K562 (cell line): ENCODE data around the gene RNU2-63P. TPM values are rescaled to one million over a fixed set of nuclear protein-coding genes. Genes with fewer than 3 reads are reported as not detected.

ENCODE experiments used
- ATAC-seq: fragments of 200-7000 bp; cut with Tn5 transposase; 3 replicates; pipeline ENCODE4 v1.9.1; 2020; ENCODE audit warnings: moderate library complexity
- BruUV-seq: library from RNA; stranded (reverse); fragments of 400-500 nt; replicated peaks from 2 replicates; lab custom pipeline; 2021; lab: Mats Ljungman, UMichigan
- CTCF ChIA-PET: fragments of 300-600 bp; formaldehyde crosslinking; extraction: SDS; loops from one replicate; lab custom pipeline; 2021; ENCODE audit warnings: low intra/inter-chr PET ratio; lab: Yijun Ruan, JAX
- POLR2A ChIA-PET: fragments of 300-600, 350-650 bp; sonication (Branson Sonifier 250); formaldehyde crosslinking; extraction: SDS; loops from one replicate; lab custom pipeline; 2021; ENCODE audit warnings: antibody characterized with exemption, inconsistent platforms; lab: Yijun Ruan, JAX
- DNase-seq, 4 experiments: peaks; one replicate each; pipeline versions ENCODE4 v3.0.0 to v3.0.0-alpha.2; 2011 to 2018; ENCODE audit warnings: low spot score in 3 of 4, mixed read lengths in 3 of 4; ENCODE audit errors: extremely low read depth in 1 of 4
- FAIRE-seq: peaks from 2 replicates; lab custom pipeline; 2011; peaks lifted over from hg19 to GRCh38; lab: Jason Lieb, UNC
- H2AFZ ChIP-seq: 2 replicates; pipeline ENCODE4 v1.6.0; 2011; ENCODE audit warnings: low read depth, low read length, control low read depth, inconsistent platforms
- H3K27ac ChIP-seq: fragments of 200-600 bp; 3 replicates; pipeline ENCODE4 v1.8.0; 2011; ENCODE audit warnings: low read depth, mild to moderate bottlenecking, control low read depth, inconsistent platforms, low read length, moderate library complexity, mixed read lengths; ENCODE audit errors: extremely low read depth
- H3K27me3 ChIP-seq, 2 experiments: fragments of 300-600 bp in 1 of 2; 2 replicates in 1 of 2; 3 replicates in 1 of 2; pipeline versions ENCODE4 v1.6.0 to v1.8.0; 2011; ENCODE audit warnings: inconsistent platforms in 2 of 2, low read length in 2 of 2, mild to moderate bottlenecking in 1 of 2, mixed read lengths in 1 of 2, moderate library complexity in 1 of 2; ENCODE audit not compliant: control insufficient read depth in 2 of 2, insufficient read depth in 2 of 2
- H3K36me3 ChIP-seq: fragments of 300-600 bp; 3 replicates; pipeline ENCODE4 v1.8.0; 2011; ENCODE audit warnings: mild to moderate bottlenecking, low read length, inconsistent platforms; ENCODE audit not compliant: control insufficient read depth, insufficient read depth
- H3K4me1 ChIP-seq, 2 experiments: fragments of 200-600 bp in 1 of 2; replicated peaks in 1 of 2; 2 replicates in 1 of 2; 3 replicates in 1 of 2; pipeline versions ENCODE4 v1.5.1 to v1.8.0; 2011; ENCODE audit warnings: inconsistent platforms in 2 of 2, low read length in 2 of 2, mild to moderate bottlenecking in 1 of 2, mixed read lengths in 1 of 2, moderate library complexity in 1 of 2; ENCODE audit not compliant: control insufficient read depth in 2 of 2, insufficient read depth in 2 of 2
- H3K4me2 ChIP-seq: 2 replicates; pipeline ENCODE4 v1.6.1; 2011; ENCODE audit warnings: low read length, control low read depth, inconsistent platforms, mixed read lengths; ENCODE audit not compliant: insufficient read depth
- H3K4me3 ChIP-seq: fragments of 200-600 bp; sonication (generic), shearing (Covaris generic); 2 replicates; pipeline ENCODE4 v1.5.1; 2016; ENCODE audit warnings: control low read depth, inconsistent platforms
- H3K79me2 ChIP-seq: fragments of 200-600 bp; 3 replicates; pipeline ENCODE4 v1.8.0; 2011; ENCODE audit warnings: low read length, inconsistent platforms; ENCODE audit not compliant: control insufficient read depth, insufficient read depth
- H3K9ac ChIP-seq, 2 experiments: 2 replicates each; pipeline versions ENCODE4 v1.6.0 to v1.6.1; 2011; ENCODE audit warnings: low read depth in 2 of 2, low read length in 2 of 2, control low read depth in 1 of 2, inconsistent platforms in 1 of 2, mild to moderate bottlenecking in 1 of 2, mixed read lengths in 1 of 2; ENCODE audit not compliant: insufficient read depth in 1 of 2
- H3K9me1 ChIP-seq: one replicate; pipeline ENCODE4 v1.6.0; 2011; ENCODE audit warnings: inconsistent platforms, mild to moderate bottlenecking, low read length, moderate library complexity; ENCODE audit not compliant: control insufficient read depth, insufficient read depth
- H3K9me3 ChIP-seq: replicated peaks from 2 replicates; pipeline ENCODE4 v1.5.1; 2011; ENCODE audit warnings: low read depth, low read length, inconsistent platforms; ENCODE audit not compliant: control insufficient read depth, insufficient read depth
- H4K20me1 ChIP-seq: replicated peaks from 2 replicates; pipeline ENCODE4 v1.6.1; 2011; ENCODE audit warnings: low read length, inconsistent platforms, mixed read lengths; ENCODE audit not compliant: control insufficient read depth, insufficient read depth
- ARID1B ChIP-seq: fragments of 450-650 bp; IDR thresholded peaks from 2 replicates; pipeline ENCODE4 v1.6.1; 2016; ENCODE audit warnings: antibody characterized with exemption, mild to moderate bottlenecking, inconsistent platforms
- CBX5 ChIP-seq: IDR thresholded peaks from 2 replicates; pipeline ENCODE4 v1.6.1; 2014; ENCODE audit warnings: low read depth, borderline replicate concordance
- E2F8 ChIP-seq: fragments of 450-650 bp; IDR thresholded peaks from 2 replicates; pipeline ENCODE4 v1.7.1; 2018; ENCODE audit warnings: mild to moderate bottlenecking, low read depth; ENCODE audit not compliant: partially characterized antibody
- MEF2D ChIP-seq: conservative IDR thresholded peaks from 2 replicates; pipeline ENCODE4 v1.6.1; 2016; ENCODE audit warnings: low read depth, missing genetic modification characterization, missing compliant biosample characterization
- RBM39 ChIP-seq: fragments of 200-400 bp; formaldehyde crosslinking; optimal IDR thresholded peaks from 2 replicates; pipeline ENCODE3; 2018; ENCODE audit warnings: low read depth, low read length
- STAT6 ChIP-seq: sonication (generic); formaldehyde crosslinking; IDR thresholded peaks from 2 replicates; pipeline ENCODE4 v1.8.1; 2023; ENCODE audit warnings: mild to moderate bottlenecking, missing genetic modification reagents
- ZNF316 ChIP-seq: fragments of 450-650 bp; IDR thresholded peaks from 2 replicates; pipeline ENCODE4 v1.6.1; 2016
- ZNF830 ChIP-seq: fragments of 250-450 bp; sonication (Bioruptor Pico); IDR thresholded peaks from 2 replicates; pipeline ENCODE4 v1.5.0; 2021; ENCODE audit warnings: mild to moderate bottlenecking
- WGBS: fragments of 100-300 bp; shearing (Covaris generic); methylation state at CpG from one replicate; pipeline ENCODE4 v1.1.6; 2016; ENCODE audit warnings: low coverage, mixed read lengths; ENCODE audit not compliant: insufficient coverage; ENCODE audit errors: missing lambda C conversion rate; 5-methylcytosine and 5-hydroxymethylcytosine counted together
- in situ Hi-C: fragments of 300-500 bp; cut with MboI; formaldehyde crosslinking; loops from 4 replicates; pipeline ENCODE4 v1.15.0; 2018; ENCODE audit warnings: inconsistent platforms, mixed read lengths
- intact Hi-C: fragments of 100-400 bp; cut with micrococcal nuclease; formaldehyde crosslinking; loops from 2 replicates; pipeline ENCODE4 v1.14.2; 2022
- polyA plus RNA-seq, 8 experiments: library from polyadenylated mRNA; depleted of rRNA in 4 of 8; stranded (reverse) in 5 of 8; unstranded in 3 of 8; fragments of >200 nt; fragmentation: Nextera tagmentation in 2 of 8; fragmentation: Illumina TruSeq in 1 of 8; extraction: Ambion mirVana in 2 of 8; extraction: Trizol in 1 of 8; gene quantifications; 2 replicates each; pipeline versions ENCODE4 v1.2.1 to v1.2.3, GENCODE V29; 2011 to 2014; ENCODE audit warnings: inconsistent platforms in 1 of 8, missing spikeins in 1 of 8
- total RNA-seq, 7 experiments: library from RNA; depleted of rRNA in 6 of 7; stranded (reverse); fragments of >200 nt in 6 of 7; fragmentation: Illumina TruSeq in 2 of 7; extraction: Trizol in 2 of 7; gene quantifications; 2 replicates each; pipeline versions ENCODE4 v1.2.1 to v1.2.3, GENCODE V29; 2011 to 2021; ENCODE audit warnings: low replicate concordance in 1 of 7

Gene RNU2-63P
- total and polyA plus RNA-seq, 9 of the 15 experiments (the other 6 are each of a cell fraction or from before 2014, with no cell fraction given), result 5.8 to 253 (median 169) TPM; not detected in 4

- CTCF ChIA-PET, result no interaction called here
- no peaks in the 10 kb centered on the region for H3K36me3 ChIP-seq
- BruUV-seq, result no TSS peak
- intact Hi-C loops, result no loop called here
- H3K9ac ChIP-seq, result peak overlapping the region in 1 of 2 experiments; percentile 96; a peak in 1 of 4 replicates
- WGBS, result 31% methylated on average over 1 of the region's 1 CpG
- DNase-seq (no peak), ATAC-seq (no peak), FAIRE-seq (no peak)
- peaks cover 33% of the 10 kb centered on the region for H3K79me2 ChIP-seq
- H3K27ac ChIP-seq, result no peak overlapping the region
- 0 out of 2 replicates have a peak, but pooled peaks cover 7% of the 10 kb centered on the region for H4K20me1 ChIP-seq
- H3K4me1 ChIP-seq, result peaks cover 20 to 35% of the 10 kb centered on the region in 2 experiments
- H3K9me3 ChIP-seq, result no peaks in the 10 kb centered on the region
- no peak for TF ChIP-seq ZNF830 (CRISPR knock-in tag)
- no peak for TF ChIP-seq E2F8
- no peak for TF ChIP-seq CBX5
- no peak for TF ChIP-seq MEF2D
- no peak for TF ChIP-seq RBM39
- no peak for TF ChIP-seq ARID1B
- TF ChIP-seq STAT6 (CRISPR knock-in tag), result no peak
- TF ChIP-seq ZNF316, result 0 out of 2 replicates have a peak, but pooled peaks have one; percentile 16
- no peaks in the 10 kb centered on the region for H3K9me1 ChIP-seq
- H3K27me3 ChIP-seq, result no peaks in the 10 kb centered on the region
- H3K4me2 ChIP-seq, result no peak overlapping the region
- POLR2A ChIA-PET, result no interaction called here
- no peak overlapping the region for H2AFZ ChIP-seq
- in situ Hi-C loops, result no loop called here
- no peak overlapping the region for H3K4me3 ChIP-seq
These were observed 36.9 kb upstream of the RNU2-63P start for GRCh38 chr2:88053296-88053695.
